ENCODE results near the gene GALNT9. TPM values are rescaled to one million over a fixed set of nuclear protein-coding genes. Genes with fewer than 3 reads are reported as not detected.

Gene GALNT9
- total RNA-seq, 4 donors from 2014 or later = 1.6 TPM; not detected in 3

DNA sequence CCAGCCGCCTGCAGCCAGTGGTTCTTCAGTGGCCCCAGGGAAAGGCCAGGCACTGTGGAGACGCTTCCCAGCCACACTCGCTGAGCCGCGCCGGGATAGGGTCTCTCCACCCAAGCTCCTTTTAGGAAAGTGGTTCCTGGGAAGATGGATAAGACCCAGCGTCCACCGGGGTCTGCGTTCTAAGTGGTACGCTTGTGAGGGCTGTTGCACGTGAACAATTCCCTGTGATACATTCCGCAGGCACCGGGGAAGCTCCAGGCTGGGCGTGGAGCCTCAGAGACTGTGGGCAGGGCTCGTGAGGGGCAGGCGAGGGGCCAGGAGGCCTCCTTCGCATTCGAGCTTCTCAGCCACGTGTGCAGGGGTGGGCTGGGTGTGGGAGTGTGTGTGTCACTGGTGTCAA, 48.4 kb downstream of the GALNT9 start:
- TF ChIP-seq EP300 (IDR thresholded peaks at IDR 0.05) (no peak), POLR2A (IDR thresholded peaks at IDR 0.05) (no peak)
- TF ChIP-seq, protein P1, sequence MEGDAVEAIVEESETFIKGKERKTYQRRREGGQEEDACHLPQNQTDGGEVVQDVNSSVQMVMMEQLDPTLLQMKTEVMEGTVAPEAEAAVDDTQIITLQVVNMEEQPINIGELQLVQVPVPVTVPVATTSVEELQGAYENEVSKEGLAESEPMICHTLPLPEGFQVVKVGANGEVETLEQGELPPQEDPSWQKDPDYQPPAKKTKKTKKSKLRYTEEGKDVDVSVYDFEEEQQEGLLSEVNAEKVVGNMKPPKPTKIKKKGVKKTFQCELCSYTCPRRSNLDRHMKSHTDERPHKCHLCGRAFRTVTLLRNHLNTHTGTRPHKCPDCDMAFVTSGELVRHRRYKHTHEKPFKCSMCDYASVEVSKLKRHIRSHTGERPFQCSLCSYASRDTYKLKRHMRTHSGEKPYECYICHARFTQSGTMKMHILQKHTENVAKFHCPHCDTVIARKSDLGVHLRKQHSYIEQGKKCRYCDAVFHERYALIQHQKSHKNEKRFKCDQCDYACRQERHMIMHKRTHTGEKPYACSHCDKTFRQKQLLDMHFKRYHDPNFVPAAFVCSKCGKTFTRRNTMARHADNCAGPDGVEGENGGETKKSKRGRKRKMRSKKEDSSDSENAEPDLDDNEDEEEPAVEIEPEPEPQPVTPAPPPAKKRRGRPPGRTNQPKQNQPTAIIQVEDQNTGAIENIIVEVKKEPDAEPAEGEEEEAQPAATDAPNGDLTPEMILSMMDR (IDR thresholded peaks at IDR 0.05) = no peak
- no peak for DNase-seq (ENCODE audit: low spot score in 2 of 2)
- no peak overlapping the region for H3K27ac ChIP-seq
- no peak overlapping the region for H3K4me3 ChIP-seq
- peaks cover 0 to 4% (median 0%) of the 10 kb centered on the region in 4 donors for H3K4me1 ChIP-seq
- WGBS, 2 donors = 49 to 52% methylated on average over 19 of the region's 19 CpGs
- H3K9me3 ChIP-seq = no peaks in the 10 kb centered on the region
- peaks cover 0 to 99% of the 10 kb centered on the region in 2 donors for H3K27me3 ChIP-seq
- no peaks in the 10 kb centered on the region for H3K36me3 ChIP-seq

DNA sequence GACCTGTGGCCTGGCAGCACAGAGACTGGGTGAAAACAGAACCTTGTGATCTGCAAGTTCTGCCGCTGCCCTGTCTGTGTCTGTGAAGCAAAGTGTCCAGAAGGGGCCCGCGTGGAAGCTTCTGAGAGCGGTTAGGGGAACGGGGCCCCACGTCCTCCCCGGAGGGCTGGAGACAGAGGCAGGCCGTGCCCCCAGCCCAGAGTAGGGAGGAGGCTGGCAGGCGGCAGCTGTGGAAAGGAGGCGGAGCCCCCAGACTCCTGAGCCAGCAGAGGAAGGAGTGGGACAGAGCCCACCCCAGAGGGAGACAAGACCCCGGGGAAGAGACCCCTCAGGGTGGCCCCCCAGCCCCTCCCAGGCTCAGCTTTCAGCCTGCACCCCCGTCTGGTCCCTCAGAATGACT, 49.0 kb downstream of the GALNT9 start:
- Histone ChIP-seq H3K4me1 (no peaks in the 10 kb centered on the region), H3K4me3 (no peak overlapping the region), H3K27ac (no peak overlapping the region), H3K9me3 (no peaks in the 10 kb centered on the region), H3K36me3 (no peaks in the 10 kb centered on the region), H3K27me3 (peaks cover 0 to 99% of the 10 kb centered on the region in 2 donors)
- DNase-seq (ENCODE audit: low spot score in 2 of 2) = no peak
- 27 to 31% methylated on average over 12 of the region's 12 CpGs for WGBS, 2 donors
- TF ChIP-seq EP300 (IDR thresholded peaks at IDR 0.05) (no peak), POLR2A (IDR thresholded peaks at IDR 0.05) (no peak)
- TF ChIP-seq, protein P1 (IDR thresholded peaks at IDR 0.05) = no peak

DNA sequence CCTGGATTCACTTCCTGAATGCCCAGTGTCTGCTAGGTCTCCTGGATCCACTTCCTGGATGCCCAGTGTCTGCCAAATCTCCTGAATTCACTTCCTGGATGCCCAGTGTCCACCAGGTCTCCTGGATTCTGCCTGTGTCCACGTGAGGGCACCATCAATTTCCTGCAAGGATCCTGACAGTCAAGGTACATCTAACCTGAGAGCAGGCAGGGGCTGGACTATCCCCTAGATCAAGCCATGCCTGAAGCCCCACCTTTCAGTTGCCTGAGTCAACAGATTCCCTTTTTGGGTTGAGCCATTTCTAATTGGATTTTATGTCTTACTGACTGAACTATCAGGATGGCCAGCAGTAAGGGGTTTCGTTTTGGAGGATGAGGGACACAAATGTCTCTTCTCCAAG, 49.5 kb downstream of the GALNT9 start:
- no peak for DNase-seq (ENCODE audit: low spot score in 2 of 2)
- no peaks in the 10 kb centered on the region for H3K36me3 ChIP-seq
- no peak overlapping the region for H3K4me3 ChIP-seq
- H3K9me3 ChIP-seq = no peaks in the 10 kb centered on the region
- no peaks in the 10 kb centered on the region for H3K4me1 ChIP-seq
- no peak overlapping the region for H3K27ac ChIP-seq
- no peak for TF ChIP-seq EP300 (IDR thresholded peaks at IDR 0.05)
- TF ChIP-seq, protein P1 (IDR thresholded peaks at IDR 0.05) = no peak
- no peak for TF ChIP-seq POLR2A (IDR thresholded peaks at IDR 0.05)
- WGBS, 2 donors = 73 to 85% methylated on average over 2 of the region's 2 CpGs
- H3K27me3 ChIP-seq = peaks cover 0 to 95% of the 10 kb centered on the region in 2 donors

DNA sequence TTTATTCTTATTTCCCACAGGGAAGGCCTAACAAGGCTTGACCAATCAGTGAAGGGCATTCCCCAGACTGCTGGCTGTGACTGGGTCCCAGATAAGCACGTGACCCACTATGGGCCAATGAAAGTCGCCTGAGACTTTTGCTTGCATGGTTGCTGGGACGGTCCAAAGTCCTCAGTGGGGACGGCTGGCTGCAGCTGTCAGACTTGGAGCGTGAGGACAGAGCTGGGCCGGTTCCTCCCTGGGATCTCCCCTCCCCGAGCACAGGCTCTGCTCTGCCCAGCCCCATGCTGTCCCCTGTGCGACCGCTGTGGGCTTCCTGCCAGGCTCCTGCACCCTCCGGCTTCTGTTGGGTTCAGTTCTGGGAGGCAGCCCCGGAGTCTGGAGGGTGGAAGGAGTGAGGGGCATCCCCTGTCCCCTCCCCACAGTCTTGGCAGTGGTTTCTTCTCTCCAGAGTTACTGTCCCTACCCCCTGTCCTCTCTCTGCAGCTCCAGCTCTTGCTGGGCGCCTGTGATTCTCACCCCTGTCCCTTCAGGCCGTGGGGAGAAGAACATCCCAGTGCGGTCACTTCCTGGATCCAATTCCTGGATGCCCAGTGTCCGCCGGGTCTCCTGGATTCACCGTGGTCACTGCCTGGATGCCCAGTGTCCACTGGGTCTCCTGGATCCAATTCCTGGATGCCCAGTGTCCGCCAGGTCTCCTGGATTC, 50.1 kb downstream of the GALNT9 start:
- TF ChIP-seq POLR2A (IDR thresholded peaks at IDR 0.05) (no peak), EP300 (IDR thresholded peaks at IDR 0.05) (no peak)
- TF ChIP-seq, protein P1 (IDR thresholded peaks at IDR 0.05) = no peak
- no peaks in the 10 kb centered on the region for H3K36me3 ChIP-seq
- DNase-seq (ENCODE audit: low spot score in 2 of 2) = no peak
- 76 to 83% methylated on average over 17 of the region's 18 CpGs for WGBS, 2 donors
- no peaks in the 10 kb centered on the region for H3K9me3 ChIP-seq
- H3K27ac ChIP-seq = no peak overlapping the region
- H3K4me3 ChIP-seq = no peak overlapping the region
- H3K4me1 ChIP-seq = no peaks in the 10 kb centered on the region
- peaks cover 0 to 90% of the 10 kb centered on the region in 2 donors for H3K27me3 ChIP-seq

DNA sequence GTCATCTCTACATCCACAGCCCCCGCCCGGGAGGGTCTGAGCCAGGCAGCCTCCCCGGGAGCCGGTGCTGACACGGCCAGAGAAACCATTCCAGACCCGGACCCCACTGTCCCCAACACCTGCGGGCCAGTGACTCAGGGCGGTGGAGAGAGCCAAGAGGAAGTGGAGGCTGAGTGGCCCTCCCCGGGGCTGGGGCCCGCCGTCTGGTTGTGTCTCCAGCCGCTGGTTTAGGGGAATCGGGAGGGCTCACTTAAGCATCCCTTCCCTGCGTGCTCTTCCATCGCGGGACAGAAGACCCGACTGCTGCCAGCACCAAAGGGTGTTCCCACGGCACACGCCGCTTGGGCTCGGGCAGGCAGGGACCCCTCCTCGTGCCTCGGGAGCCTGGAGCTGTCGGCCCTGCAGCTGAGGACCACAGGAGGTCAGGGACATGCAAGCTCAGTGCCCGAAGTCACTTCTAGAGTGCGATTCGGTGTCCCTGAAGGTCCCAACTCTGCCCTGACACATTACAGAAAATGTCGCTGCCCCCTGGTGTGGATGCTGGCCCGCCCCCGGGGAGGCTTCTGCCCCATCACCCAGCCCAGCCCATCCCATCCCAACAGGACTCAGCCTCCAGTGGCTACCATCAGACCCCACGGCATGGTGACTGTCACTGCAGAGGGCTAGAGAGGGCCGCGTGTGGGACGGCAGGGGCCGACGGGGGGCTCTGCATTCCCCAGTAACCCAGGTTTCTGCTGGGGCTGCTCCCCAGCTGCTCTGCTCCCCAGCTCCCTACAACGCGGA, 50.8 kb downstream of the GALNT9 start:
- 63 to 76% methylated on average over 26 of the region's 38 CpGs for WGBS, 2 donors
- TF ChIP-seq, protein P1 (IDR thresholded peaks at IDR 0.05) = no peak
- TF ChIP-seq POLR2A (IDR thresholded peaks at IDR 0.05) = no peak
- TF ChIP-seq EP300 (IDR thresholded peaks at IDR 0.05) = no peak
- DNase-seq (ENCODE audit: low spot score in 2 of 2) = no peak
- no peaks in the 10 kb centered on the region for H3K36me3 ChIP-seq
- no peaks in the 10 kb centered on the region for H3K9me3 ChIP-seq
- H3K27ac ChIP-seq = no peak overlapping the region
- H3K4me3 ChIP-seq = no peak overlapping the region
- H3K4me1 ChIP-seq = no peaks in the 10 kb centered on the region
- H3K27me3 ChIP-seq = peaks cover 0 to 90% of the 10 kb centered on the region in 2 donors

Data from tibial nerve (tissue), 4 donors.